Brain pericyte (primary cell): ENCODE measurements around the gene MUSTN1.

ENCODE experiments used
- DNase-seq: peaks from one replicate; pipeline ENCODE4 v3.0.0-alpha.2; 2012; ENCODE audit warnings: low read depth, low spot score

Gene MUSTN1

DNA sequence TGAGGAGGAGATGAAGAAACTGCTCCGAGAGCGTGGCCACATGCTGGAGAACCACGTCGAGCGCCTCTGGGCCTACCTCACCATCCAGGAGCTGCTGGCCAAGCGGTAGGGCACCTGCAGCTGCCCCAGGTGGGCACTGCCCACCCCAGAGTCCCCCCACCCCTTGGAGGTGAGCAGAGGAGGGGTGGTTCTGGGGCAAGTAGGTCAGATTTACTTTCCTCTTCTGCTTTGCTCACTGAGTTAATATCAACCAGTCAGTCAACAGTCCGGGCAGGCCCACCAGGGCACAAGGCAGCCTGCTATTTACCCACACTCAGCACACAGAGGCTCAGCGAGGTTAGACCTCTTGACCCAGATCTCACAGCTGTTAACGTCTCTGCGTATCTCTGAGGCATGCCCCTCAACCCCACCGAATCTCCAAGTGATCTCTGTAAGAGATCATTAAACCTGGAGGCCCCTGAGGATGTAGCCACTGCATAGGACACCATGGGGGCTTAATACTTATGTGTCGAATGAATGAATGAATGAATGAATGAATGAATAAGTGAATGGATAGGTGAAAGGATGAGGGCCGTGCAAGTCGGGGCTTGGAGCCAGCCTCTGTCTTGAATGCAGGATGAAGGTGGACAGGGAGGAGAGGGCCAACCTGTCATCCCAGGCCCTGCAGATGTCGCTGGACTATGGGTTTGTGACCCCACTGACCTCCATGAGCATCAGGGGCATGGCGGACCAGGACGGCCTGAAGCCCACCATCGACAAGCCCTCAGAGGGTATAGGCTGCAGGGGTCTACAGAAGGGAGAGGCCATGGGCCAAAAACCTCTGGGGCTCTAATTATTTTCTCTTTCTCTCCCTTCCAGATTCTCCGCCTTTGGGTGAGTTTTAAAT, 48.2 kb downstream of the MUSTN1 start:
- DNase-seq: no peak

DNA sequence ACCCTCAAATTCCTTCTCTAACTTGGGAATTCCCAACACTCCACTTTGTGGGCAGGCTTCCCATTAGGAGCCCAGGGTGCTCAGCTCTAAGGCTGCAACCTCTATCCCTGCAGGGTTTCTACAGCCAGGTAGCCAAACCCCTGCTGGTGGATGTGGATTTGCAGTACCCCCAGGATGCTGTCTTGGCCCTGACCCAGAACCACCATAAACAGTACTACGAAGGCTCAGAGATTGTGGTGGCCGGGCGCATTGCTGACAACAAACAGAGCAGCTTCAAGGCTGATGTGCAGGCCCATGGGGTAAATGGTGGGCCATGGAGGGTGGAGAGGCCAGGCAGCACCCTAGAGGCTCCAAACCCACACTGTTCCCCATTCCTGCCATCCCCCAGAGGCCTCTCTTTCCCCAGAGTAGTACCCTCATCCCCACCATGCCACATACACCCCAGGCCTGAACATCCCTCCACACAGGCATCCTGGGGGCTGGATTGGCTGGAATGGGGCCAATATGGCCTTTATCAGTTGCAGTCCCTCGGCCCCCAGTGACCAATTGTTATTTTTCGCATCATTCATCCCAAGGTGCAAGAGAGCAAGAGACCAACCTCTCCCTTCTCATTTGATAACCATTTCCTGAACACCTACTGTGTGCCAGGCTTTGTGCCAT, 49.8 kb downstream of the MUSTN1 start:
- DNase-seq: no peak

DNA sequence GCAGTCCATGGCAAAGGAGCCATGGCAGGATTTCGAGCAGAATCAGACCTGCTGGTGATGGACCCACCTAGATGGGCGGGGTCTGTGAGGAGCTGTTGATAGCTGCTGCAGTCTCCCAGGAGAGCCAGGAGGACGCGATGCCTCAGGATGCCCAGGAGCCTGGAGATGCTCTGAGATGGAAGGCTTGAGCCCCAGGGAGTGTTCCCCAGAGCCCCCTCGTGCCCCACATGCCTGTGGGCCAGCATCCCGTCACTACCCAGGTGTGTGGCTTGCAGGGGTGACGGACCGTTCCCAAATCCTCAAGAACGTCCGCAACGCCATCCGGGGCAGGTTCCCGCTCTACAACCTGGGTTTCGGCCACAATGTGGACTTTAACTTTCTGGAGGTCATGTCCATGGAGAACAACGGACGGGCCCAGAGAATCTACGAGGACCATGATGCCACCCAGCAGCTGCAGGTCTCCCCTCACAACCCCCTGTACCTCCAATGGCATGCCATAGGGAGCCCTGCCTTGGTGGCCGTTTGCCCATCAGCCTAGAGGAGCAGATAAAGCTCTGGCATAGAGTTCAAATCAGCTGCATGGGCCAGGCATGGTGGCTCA, 50.7 kb downstream of the MUSTN1 start:
- DNase-seq: no peak

DNA sequence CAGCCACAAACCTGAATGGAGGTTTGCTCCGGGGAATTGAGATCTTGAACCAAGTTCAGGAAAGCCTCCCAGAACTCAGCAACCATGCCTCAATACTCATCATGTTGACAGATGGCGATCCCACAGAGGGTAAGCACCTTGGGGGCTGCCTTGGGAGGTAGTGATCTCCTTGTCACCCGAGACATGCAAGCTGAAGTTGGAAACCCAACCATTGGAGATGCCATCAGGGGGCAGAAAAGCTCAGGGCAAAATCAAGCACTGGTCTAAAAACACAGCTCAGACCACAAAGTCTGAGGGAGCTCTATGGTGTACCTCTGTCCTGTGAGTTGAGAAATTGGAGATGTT, 51.6 kb downstream of the MUSTN1 start:
- DNase-seq: no peak
